ENCODE data around the gene COL9A3. TPM values are rescaled to one million over a fixed set of nuclear protein-coding genes. Genes with fewer than 3 reads are reported as not detected.

COL9A3 gene
- total RNA-seq, 1 experiment from 2014 or later, result 59.7 TPM

GRCh38 chr20:62796699-62797491 is 20.0 kb upstream of the COL9A3 start:
- no peak for DNase-seq (ENCODE audit: low spot score)

GRCh38 chr20:62797671-62798532 is 18.9 kb upstream of the COL9A3 start:
- DNase-seq (ENCODE audit: low spot score), result peak; percentile 91

GRCh38 chr20:62799036-62799435 is 17.8 kb upstream of the COL9A3 start:
- no peak for DNase-seq (ENCODE audit: low spot score)

GRCh38 chr20:62799459-62799858 is 17.4 kb upstream of the COL9A3 start:
- DNase-seq (ENCODE audit: low spot score), result no peak

GRCh38 chr20:62799873-62800272 is 17.0 kb upstream of the COL9A3 start:
- DNase-seq (ENCODE audit: low spot score), result no peak

GRCh38 chr20:62800314-62801259 is 16.3 kb upstream of the COL9A3 start:
- DNase-seq (ENCODE audit: low spot score), result no peak

GRCh38 chr20:62801284-62802010 is 15.4 kb upstream of the COL9A3 start:
- DNase-seq (ENCODE audit: low spot score), result no peak

- no peak for DNase-seq (ENCODE audit: low spot score)
Measured at GRCh38 chr20:62802026-62802712, 14.7 kb upstream of the COL9A3 start.

GRCh38 chr20:62804021-62804626 is 12.7 kb upstream of the COL9A3 start:
- no peak for DNase-seq (ENCODE audit: low spot score)

GRCh38 chr20:62804627-62805154 is 12.2 kb upstream of the COL9A3 start, which contains the start of gene OGFR:
OGFR (plus strand) TSS chr20:62804835; CDS start chr20:62804860, 25 bp downstream.
- no peak for DNase-seq (ENCODE audit: low spot score)

- no peak for DNase-seq (ENCODE audit: low spot score)
Measured at GRCh38 chr20:62805155-62805710, 11.6 kb upstream of the COL9A3 start.

- no peak for DNase-seq (ENCODE audit: low spot score)
Measured at GRCh38 chr20:62805711-62806382, 11.0 kb upstream of the COL9A3 start.

GRCh38 chr20:62806383-62807050 is 10.3 kb upstream of the COL9A3 start:
- no peak for DNase-seq (ENCODE audit: low spot score)

- DNase-seq (ENCODE audit: low spot score), result no peak
Measured at GRCh38 chr20:62807444-62808210, 9.2 kb upstream of the COL9A3 start.

GRCh38 chr20:62808211-62808865 is 8.5 kb upstream of the COL9A3 start:
- DNase-seq (ENCODE audit: low spot score), result peak; percentile 85

Measured in HT-29 (cell line).